HFF-Myc (cell line): ENCODE data around the gene CD44.

ENCODE experiments used
- DNase-seq: peaks from one replicate; pipeline ENCODE4 v3.0.0-alpha.2; 2011; ENCODE audit warnings: low read depth; ENCODE audit errors: extremely low read depth
- H3K4me3 ChIP-seq: replicated peaks from 2 replicates; pipeline ENCODE4 v1.5.1; 2011; ENCODE audit warnings: low read depth, mild to moderate bottlenecking, control low read depth, low read length
- TF ChIP-seq, protein P1 (sequence below): IDR thresholded peaks from 2 replicates; pipeline ENCODE4 v1.5.1; 2012; ENCODE audit warnings: mild to moderate bottlenecking, low read depth, low read length, control low read depth; ENCODE audit errors: missing control alignments

The CD44 gene

DNA sequence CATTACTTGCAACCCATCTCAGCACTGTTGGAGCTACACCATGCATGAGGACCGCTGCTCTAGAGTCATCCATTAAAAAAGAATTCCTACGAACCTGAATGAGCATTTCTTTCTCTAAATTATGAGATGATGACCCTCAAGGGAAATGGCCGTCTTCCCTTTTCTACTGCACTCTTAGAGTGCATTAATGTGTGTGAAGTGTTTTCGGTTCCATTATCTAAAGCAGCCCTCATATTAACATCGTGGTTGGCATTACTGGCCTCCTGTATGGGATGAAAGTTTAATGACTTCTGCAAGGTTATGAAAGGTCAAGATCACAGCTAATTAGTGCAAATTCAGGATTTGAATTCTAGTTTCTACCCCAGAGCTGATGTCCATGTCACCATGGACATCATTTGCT is 16.7 kb downstream of the CD44 start:
- no peak for DNase-seq
- H3K4me3 ChIP-seq = no peak overlapping the region
- TF ChIP-seq, protein P1, sequence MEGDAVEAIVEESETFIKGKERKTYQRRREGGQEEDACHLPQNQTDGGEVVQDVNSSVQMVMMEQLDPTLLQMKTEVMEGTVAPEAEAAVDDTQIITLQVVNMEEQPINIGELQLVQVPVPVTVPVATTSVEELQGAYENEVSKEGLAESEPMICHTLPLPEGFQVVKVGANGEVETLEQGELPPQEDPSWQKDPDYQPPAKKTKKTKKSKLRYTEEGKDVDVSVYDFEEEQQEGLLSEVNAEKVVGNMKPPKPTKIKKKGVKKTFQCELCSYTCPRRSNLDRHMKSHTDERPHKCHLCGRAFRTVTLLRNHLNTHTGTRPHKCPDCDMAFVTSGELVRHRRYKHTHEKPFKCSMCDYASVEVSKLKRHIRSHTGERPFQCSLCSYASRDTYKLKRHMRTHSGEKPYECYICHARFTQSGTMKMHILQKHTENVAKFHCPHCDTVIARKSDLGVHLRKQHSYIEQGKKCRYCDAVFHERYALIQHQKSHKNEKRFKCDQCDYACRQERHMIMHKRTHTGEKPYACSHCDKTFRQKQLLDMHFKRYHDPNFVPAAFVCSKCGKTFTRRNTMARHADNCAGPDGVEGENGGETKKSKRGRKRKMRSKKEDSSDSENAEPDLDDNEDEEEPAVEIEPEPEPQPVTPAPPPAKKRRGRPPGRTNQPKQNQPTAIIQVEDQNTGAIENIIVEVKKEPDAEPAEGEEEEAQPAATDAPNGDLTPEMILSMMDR = no peak

DNA sequence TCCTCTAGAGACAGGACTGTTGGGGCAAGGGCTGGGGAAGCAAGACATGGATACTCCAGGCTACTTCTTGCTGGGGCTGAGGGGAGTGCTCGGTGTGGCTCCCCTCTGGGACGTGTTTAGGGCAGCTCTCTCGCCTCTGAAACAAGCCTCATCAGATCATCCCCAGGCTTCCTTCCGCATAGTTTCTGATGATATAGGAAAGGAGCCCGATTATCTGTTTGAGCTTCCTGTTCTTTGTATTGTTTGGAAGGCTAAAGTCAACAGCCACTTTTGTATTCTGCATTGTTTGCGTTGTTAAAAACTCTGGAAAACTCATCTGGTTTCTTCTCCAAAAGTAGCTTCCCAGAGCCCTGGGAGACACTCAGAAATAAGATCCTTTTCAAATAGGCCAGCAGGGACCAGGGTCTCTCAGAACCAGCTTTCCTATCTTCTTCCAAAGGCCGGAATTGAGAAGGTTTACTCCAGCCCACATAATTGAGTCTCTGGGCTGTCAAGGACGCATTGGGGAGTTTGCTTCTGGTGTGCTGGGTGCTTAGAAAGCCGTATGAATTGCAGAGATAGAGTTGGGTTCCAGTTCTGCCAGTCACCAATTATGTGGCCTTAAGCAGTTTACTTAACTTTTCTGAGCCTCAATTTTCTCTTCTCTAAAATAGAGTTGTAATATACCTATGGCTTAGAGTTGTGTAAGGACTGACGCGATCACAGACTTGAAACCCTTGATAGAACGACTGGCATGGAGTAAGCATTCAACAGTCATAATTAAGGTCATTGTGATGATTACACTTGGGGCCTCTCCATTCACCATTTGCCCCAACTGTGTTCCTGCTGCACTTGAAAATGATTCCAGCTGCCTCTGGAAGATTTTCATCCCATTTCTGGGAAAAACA is 19.1 kb downstream of the CD44 start:
- TF ChIP-seq, protein P1 = no peak
- no peak for DNase-seq
- no peak overlapping the region for H3K4me3 ChIP-seq

DNA sequence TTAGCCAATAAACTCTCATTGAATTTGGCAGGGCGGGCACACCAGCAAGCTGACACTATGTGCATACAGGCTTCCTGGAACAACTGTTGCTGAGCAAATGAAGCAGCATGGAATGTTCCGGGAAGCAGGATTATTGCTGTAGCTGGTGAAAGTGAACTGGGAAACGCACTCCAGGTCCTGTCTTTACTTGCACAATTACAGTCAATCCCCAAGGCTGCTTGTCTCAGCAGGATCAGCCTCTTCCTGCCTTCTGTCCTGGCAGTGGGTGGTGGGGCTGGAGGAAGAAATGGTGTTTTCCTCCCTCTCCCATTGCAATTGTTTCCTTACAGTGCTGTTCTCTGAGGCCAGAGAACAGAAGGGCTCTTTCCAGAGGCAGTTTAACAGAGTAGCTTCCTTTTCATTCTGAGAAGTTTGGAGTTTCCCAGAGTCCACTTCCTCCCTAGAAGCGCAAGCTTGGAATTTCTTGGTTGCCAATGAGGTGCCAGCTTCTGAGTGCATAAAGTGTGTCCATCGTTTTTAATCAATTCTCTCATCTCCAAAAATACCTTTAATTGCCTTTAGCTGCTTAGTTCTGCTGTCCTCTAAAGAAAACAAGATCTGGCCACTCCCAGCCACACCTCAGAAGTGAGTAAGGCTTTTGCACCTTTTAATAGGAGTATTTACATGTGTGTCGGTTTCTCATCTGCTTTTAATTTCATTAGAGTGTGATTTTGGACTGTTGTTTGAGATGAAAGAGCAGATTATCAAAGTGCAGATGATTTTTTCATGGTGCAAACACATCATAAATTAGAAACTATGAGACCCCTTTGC is 19.9 kb downstream of the CD44 start:
- H3K4me3 ChIP-seq = no peak overlapping the region
- no peak for DNase-seq
- TF ChIP-seq, protein P1 = no peak

DNA sequence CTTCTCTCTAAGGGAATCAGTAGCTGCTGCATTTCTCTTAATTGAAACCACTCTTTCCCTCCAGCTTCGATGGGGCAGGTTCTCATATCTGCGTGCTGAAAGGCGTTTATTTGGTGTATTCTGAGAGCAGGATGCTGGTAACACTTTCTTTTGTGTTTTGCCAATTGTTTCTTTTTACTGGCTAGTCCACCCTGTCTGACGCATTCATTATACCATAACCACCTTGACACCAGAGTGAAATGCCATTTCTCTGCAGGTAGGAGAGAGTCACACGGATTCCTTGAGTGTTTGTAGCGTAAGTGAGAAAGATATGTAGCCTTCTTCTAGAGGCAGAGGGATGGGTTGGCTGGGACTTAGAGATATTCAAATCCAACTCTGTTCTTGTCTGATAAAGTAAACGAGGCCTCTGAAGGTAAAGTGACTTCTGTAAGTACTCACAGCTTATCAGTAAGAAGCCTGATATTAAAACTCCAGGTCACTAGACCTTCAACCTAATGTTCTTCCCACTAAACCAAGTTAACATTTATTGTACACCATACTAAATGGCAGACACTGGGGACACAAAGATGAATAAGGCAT is 21.4 kb downstream of the CD44 start:
- H3K4me3 ChIP-seq = no peak overlapping the region
- TF ChIP-seq, protein P1 = no peak
- no peak for DNase-seq

DNA sequence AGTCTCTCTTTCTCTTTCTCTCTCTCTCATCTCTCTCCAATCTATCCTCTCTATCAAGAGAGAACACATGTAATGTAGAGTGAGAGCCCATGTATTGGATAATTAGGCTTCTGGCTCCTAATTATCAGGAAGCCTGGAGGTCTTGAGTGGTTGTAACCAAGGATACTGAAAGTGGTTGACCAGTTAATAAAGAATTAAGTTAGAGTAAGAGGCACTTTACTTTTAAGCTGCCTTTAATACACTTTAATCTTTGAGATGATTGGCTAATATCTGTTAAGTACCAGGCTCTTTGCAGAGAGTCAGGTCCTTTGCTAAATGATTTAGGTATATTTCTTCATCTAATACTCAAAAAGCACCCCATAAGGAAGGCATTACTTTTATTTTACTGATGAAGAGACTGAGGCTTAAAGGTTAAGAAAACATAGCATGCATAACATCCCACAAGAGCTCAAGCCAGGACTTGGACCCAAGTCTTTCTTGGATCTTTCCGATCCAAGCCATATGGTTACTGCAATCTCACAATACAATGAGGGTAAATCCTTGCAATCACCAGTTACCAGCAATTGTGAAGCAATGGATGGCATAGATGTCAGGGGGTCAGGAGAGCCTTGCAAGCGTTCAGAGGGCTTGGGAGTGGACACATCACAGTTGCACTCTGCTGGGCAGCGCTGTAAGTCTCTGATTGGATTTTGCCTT is 22.1 kb downstream of the CD44 start:
- DNase-seq = no peak
- TF ChIP-seq, protein P1 = no peak
- H3K4me3 ChIP-seq = no peak overlapping the region

DNA sequence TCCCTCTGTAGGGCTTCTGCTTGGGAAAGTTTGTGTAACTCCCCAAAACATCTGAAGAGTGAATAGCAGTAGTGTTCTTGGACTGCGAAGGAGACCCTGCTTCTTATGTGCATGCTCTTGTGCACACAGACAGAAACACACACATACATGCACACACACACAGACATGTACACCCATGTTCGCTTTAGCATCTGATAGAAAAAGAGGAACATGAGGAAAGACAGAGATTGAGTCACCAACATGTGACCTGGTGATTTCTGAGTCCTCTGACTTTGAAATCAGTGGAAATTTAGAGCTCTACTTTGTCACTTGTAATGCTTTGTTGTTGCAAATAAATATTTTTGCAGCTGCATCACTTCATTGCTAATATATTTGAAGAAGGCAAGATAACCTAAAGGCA is 23.8 kb downstream of the CD44 start:
- no peak overlapping the region for H3K4me3 ChIP-seq
- TF ChIP-seq, protein P1 = no peak

More for the DNA sequence above, 23.8 kb downstream of the CD44 start:
- no peak for DNase-seq
